Smooth muscle cell (in vitro differentiated cells): Measurements from ENCODE around the gene PLB1. TPM values are rescaled to one million over a fixed set of nuclear protein-coding genes. Genes with fewer than 3 reads are reported as not detected.

Source experiments
- DNase-seq: peaks from one replicate; lab custom pipeline; 2025; ENCODE audit not compliant: unreplicated experiment; lab: John Stamatoyannopoulos, UW
- H2AFZ ChIP-seq: fragments of 200-600 bp; sonication (generic); 2 replicates; pipeline ENCODE4 v1.6.0; 2016; ENCODE audit warnings: antibody characterized with exemption, low read depth, mild to moderate bottlenecking
- H3F3A ChIP-seq: fragments of 200-600 bp; sonication (generic); 2 replicates; pipeline ENCODE4 v1.6.0; 2017; ENCODE audit warnings: antibody characterized with exemption, low read depth
- H3K27ac ChIP-seq: fragments of 200-600 bp; sonication (generic); 2 replicates; pipeline ENCODE4 v1.5.1; 2016; ENCODE audit warnings: low read depth, mild to moderate bottlenecking
- H3K27me3 ChIP-seq: fragments of 200-600 bp; sonication (generic); 2 replicates; pipeline ENCODE4 v1.6.1; 2016; ENCODE audit warnings: low read depth, mild to moderate bottlenecking
- H3K36me3 ChIP-seq: fragments of 200-600 bp; sonication (generic); 2 replicates; pipeline ENCODE4 v1.5.1; 2016; ENCODE audit warnings: low read depth
- H3K4me1 ChIP-seq: fragments of 200-600 bp; sonication (generic); 2 replicates; pipeline ENCODE4 v1.5.1; 2016; ENCODE audit warnings: low read depth
- H3K4me2 ChIP-seq: fragments of 200-600 bp; sonication (generic); 2 replicates; pipeline ENCODE4 v1.6.0; 2016; ENCODE audit warnings: mild to moderate bottlenecking
- H3K4me3 ChIP-seq: fragments of 200-600 bp; sonication (generic); 2 replicates; pipeline ENCODE4 v1.5.1; 2016; ENCODE audit warnings: mild to moderate bottlenecking
- H3K79me2 ChIP-seq: fragments of 200-600 bp; sonication (generic); 2 replicates; pipeline ENCODE4 v1.6.0; 2016; ENCODE audit warnings: low read depth, mild to moderate bottlenecking
- H3K9ac ChIP-seq: fragments of 200-600 bp; sonication (generic); 2 replicates; pipeline ENCODE4 v1.6.0; 2016; ENCODE audit warnings: low read depth
- H3K9me3 ChIP-seq: fragments of 200-600 bp; sonication (generic); replicated peaks from 2 replicates; pipeline ENCODE4 v1.5.1; 2016; ENCODE audit warnings: low read depth
- H4K20me1 ChIP-seq: fragments of 200-600 bp; sonication (generic); 2 replicates; pipeline ENCODE4 v1.6.0; 2016; ENCODE audit warnings: low read depth
- CTCF ChIP-seq: fragments of 200-600 bp; sonication (generic); IDR thresholded peaks from 2 replicates; pipeline ENCODE4 v1.5.1; 2017; ENCODE audit warnings: borderline replicate concordance, mild to moderate bottlenecking, antibody characterized with exemption; ENCODE audit not compliant: insufficient read depth, poor library complexity, severe bottlenecking
- WGBS: methylation state at CpG from one replicate; pipeline ENCODE4 v1.1.7; 2016; ENCODE audit warnings: low lambda C conversion rate; 5-methylcytosine and 5-hydroxymethylcytosine counted together
- polyA plus RNA-seq: library from polyadenylated mRNA; unstranded; fragments of >200 nt; fragmentation: Nextera tagmentation; extraction: Ambion mirVana; gene quantifications from 2 replicates; pipeline ENCODE4 v1.2.1, GENCODE V29; 2016
- total RNA-seq: library from RNA; depleted of rRNA; stranded (reverse); fragments of >200 nt; gene quantifications from 2 replicates; pipeline ENCODE4 v1.2.3, GENCODE V29; 2014

The PLB1 gene
- total and polyA plus RNA-seq, 2 experiments from 2014 or later: 0.75 to 8.7 TPM

- Histone ChIP-seq H3K4me3 (no peak overlapping the region), H3K27me3 (no peaks in the 10 kb centered on the region), H3K9ac (no peak overlapping the region), H3K36me3 (no peaks in the 10 kb centered on the region), H3F3A (peaks cover 11% of the 10 kb centered on the region), H3K27ac (peak overlapping the region; percentile 96), H2AFZ (no peak overlapping the region), H3K9me3 (no peaks in the 10 kb centered on the region), H3K4me1 (peaks cover 7% of the 10 kb centered on the region), H3K4me2 (no peak overlapping the region), H3K79me2 (no peaks in the 10 kb centered on the region), H4K20me1 (no peaks in the 10 kb centered on the region)
- no peak for TF ChIP-seq CTCF
- DNase-seq: no peak
- WGBS: 66% methylated on average over 6 of the region's 6 CpGs
These were observed 119.8 kb downstream of the PLB1 start for GRCh38 chr2:28615706-28616105.

GRCh38 chr2:28616396-28616999 is 120.6 kb downstream of the PLB1 start:
- H3F3A ChIP-seq: peaks cover 5% of the 10 kb centered on the region
- 78% methylated on average over 3 of the region's 3 CpGs for WGBS
- H3K79me2 ChIP-seq: no peaks in the 10 kb centered on the region
- no peak overlapping the region for H3K4me3 ChIP-seq
- peaks cover 11% of the 10 kb centered on the region for H3K4me1 ChIP-seq
- H3K9me3 ChIP-seq: no peaks in the 10 kb centered on the region
- H3K27me3 ChIP-seq: no peaks in the 10 kb centered on the region
- no peak overlapping the region for H3K4me2 ChIP-seq
- H3K36me3 ChIP-seq: no peaks in the 10 kb centered on the region
- peak overlapping the region; percentile 97 for H3K27ac ChIP-seq
- DNase-seq: no peak
- no peak overlapping the region for H3K9ac ChIP-seq
- TF ChIP-seq CTCF: no peak
- H4K20me1 ChIP-seq: no peaks in the 10 kb centered on the region
- no peak overlapping the region for H2AFZ ChIP-seq

- Histone ChIP-seq H3K9me3 (no peaks in the 10 kb centered on the region), H3K4me3 (no peak overlapping the region), H3K36me3 (no peaks in the 10 kb centered on the region), H3K4me2 (no peak overlapping the region), H3K27ac (peak overlapping the region; percentile 97), H3F3A (peaks cover 14% of the 10 kb centered on the region), H3K27me3 (no peaks in the 10 kb centered on the region), H2AFZ (no peak overlapping the region), H3K79me2 (no peaks in the 10 kb centered on the region), H3K4me1 (peaks cover 17% of the 10 kb centered on the region), H3K9ac (no peak overlapping the region), H4K20me1 (no peaks in the 10 kb centered on the region)
- 93% methylated on average over 3 of the region's 3 CpGs for WGBS
- no peak for DNase-seq
- no peak for TF ChIP-seq CTCF
These were observed 121.8 kb downstream of the PLB1 start for GRCh38 chr2:28617502-28618184.
